NCI-H146 treated with DMSO at 0.1 percent for 48 hours (cell line): Measurements from ENCODE around the gene LAMA3.

Experiments
- DNase-seq: peaks from one replicate; lab custom pipeline; 2025; ENCODE audit not compliant: unreplicated experiment; lab: John Stamatoyannopoulos, UW

LAMA3 gene

GRCh38 chr18:23890589-23890988 lies 201.3 kb downstream of the LAMA3 start:
- no peak for DNase-seq

GRCh38 chr18:23893653-23894052 lies 204.4 kb downstream of the LAMA3 start:
- DNase-seq: no peak

- DNase-seq: no peak
These were observed 205.5 kb downstream of the LAMA3 start for GRCh38 chr18:23894661-23895175.

GRCh38 chr18:23897291-23897690 lies 208.0 kb downstream of the LAMA3 start:
- DNase-seq: no peak

- DNase-seq: no peak
These were observed 208.5 kb downstream of the LAMA3 start for GRCh38 chr18:23897733-23898132.

GRCh38 chr18:23900994-23901393 lies 211.7 kb downstream of the LAMA3 start:
- DNase-seq: no peak

GRCh38 chr18:23902396-23902795 lies 213.1 kb downstream of the LAMA3 start:
- no peak for DNase-seq

- DNase-seq: no peak
These were observed 214.7 kb downstream of the LAMA3 start for GRCh38 chr18:23903971-23904370.

GRCh38 chr18:23906658-23907057 lies 217.4 kb downstream of the LAMA3 start:
- no peak for DNase-seq

GRCh38 chr18:23908827-23909226 lies 219.6 kb downstream of the LAMA3 start:
- DNase-seq: no peak

GRCh38 chr18:23910032-23910431 lies 220.8 kb downstream of the LAMA3 start:
- no peak for DNase-seq

- no peak for DNase-seq
These were observed 223.1 kb downstream of the LAMA3 start for GRCh38 chr18:23912356-23912755.

GRCh38 chr18:23916338-23916737 lies 227.1 kb downstream of the LAMA3 start:
- DNase-seq: no peak

- peak; percentile 85 for DNase-seq
These were observed 229.3 kb downstream of the LAMA3 start for GRCh38 chr18:23918395-23919032.

- no peak for DNase-seq
These were observed 230.8 kb downstream of the LAMA3 start for GRCh38 chr18:23920054-23920453.

- DNase-seq: no peak
These were observed 232.5 kb downstream of the LAMA3 start for GRCh38 chr18:23921716-23922285.

- DNase-seq: no peak
These were observed 233.7 kb downstream of the LAMA3 start for GRCh38 chr18:23922939-23923338.

- DNase-seq: no peak
These were observed 235.6 kb downstream of the LAMA3 start for GRCh38 chr18:23924813-23925212.

- peak; percentile 96 for DNase-seq
These were observed 237.3 kb downstream of the LAMA3 start for GRCh38 chr18:23926571-23926970.

GRCh38 chr18:23927821-23928746 lies 238.8 kb downstream of the LAMA3 start:
- peak; percentile 77 for DNase-seq

- DNase-seq: no peak
These were observed 240.2 kb downstream of the LAMA3 start for GRCh38 chr18:23929362-23929930.
